ENCODE measurements around the gene PGAP2. TPM values are rescaled to one million over a fixed set of nuclear protein-coding genes. Genes with fewer than 3 reads are reported as not detected.

PGAP2 gene
- total and polyA plus RNA-seq, 10 of the 15 experiments (the other 5 are each of a cell fraction or from before 2014, with no cell fraction given): 12.3 to 37.4 (median 31.9) TPM

- TF ChIP-seq BHLHE40 (IDR thresholded peaks at IDR 0.05; ENCODE audit: borderline replicate concordance in 1 of 2, low read depth in 2 of 2, low read length in 1 of 2): no peak
- no peak; the same call in 1 of the 2 replicates for TF ChIP-seq ZNF687 (IDR thresholded peaks at IDR 0.05)
- no peak for TF ChIP-seq ZNF592 (IDR thresholded peaks at IDR 0.05)
- TF ChIP-seq SPI1 (IDR thresholded peaks at IDR 0.05; ENCODE audit: borderline replicate concordance, insufficient read depth, low read depth, low read length): 0 out of 2 replicates have a peak, but pooled peaks have one; percentile 5
- TF ChIP-seq EED (IDR thresholded peaks at IDR 0.05; ENCODE audit: low read depth): peak; percentile 55; the same call in 1 of the 2 replicates
- TF ChIP-seq MEF2B (IDR thresholded peaks at IDR 0.05; ENCODE audit: partially characterized antibody, poor library complexity, severe bottlenecking): peak; percentile 53
- TF ChIP-seq POU2F2 (IDR thresholded peaks at IDR 0.05; ENCODE audit: borderline replicate concordance, low read depth, low read length): 0 out of 3 replicates have a peak, but pooled peaks have one; percentile 14
- TF ChIP-seq REST (IDR thresholded peaks at IDR 0.05; ENCODE audit: low read depth, low read length): no peak
- no peak for TF ChIP-seq HDAC2 (IDR thresholded peaks at IDR 0.05)
Measured at GRCh38 chr11:3867209-3868091, 59.1 kb downstream of the PGAP2 start (continued).

Data from GM12878 (cell line).